Osteoblast (primary cell): ENCODE measurements around the gene ARFIP1. TPM values are rescaled to one million over a fixed set of nuclear protein-coding genes. Genes with fewer than 3 reads are reported as not detected.

Experiments
- DNase-seq: peaks from one replicate; pipeline ENCODE4 v3.0.0; 2011; ENCODE audit warnings: low spot score, mixed read lengths; ENCODE audit not compliant: insufficient read length; ENCODE audit errors: missing footprints
- H2AFZ ChIP-seq: 2 replicates; pipeline ENCODE4 v1.6.0; 2011; ENCODE audit warnings: mild to moderate bottlenecking, low read length
- H3K27ac ChIP-seq: 2 replicates; pipeline ENCODE4 v1.5.1; 2011; ENCODE audit warnings: mild to moderate bottlenecking, low read depth, low read length, moderate library complexity
- H3K27me3 ChIP-seq: 2 replicates; pipeline ENCODE4 v1.6.0; 2012; ENCODE audit warnings: mild to moderate bottlenecking, control low read depth, inconsistent platforms, low read length, moderate library complexity; ENCODE audit not compliant: insufficient read depth
- H3K36me3 ChIP-seq: 2 replicates; pipeline ENCODE4 v1.5.1; 2011; ENCODE audit warnings: mild to moderate bottlenecking, low read length, control low read depth, moderate library complexity; ENCODE audit not compliant: insufficient read depth
- H3K4me1 ChIP-seq: 2 replicates; pipeline ENCODE4 v1.5.1; 2011; ENCODE audit warnings: mild to moderate bottlenecking, low read length, control low read depth, moderate library complexity; ENCODE audit not compliant: insufficient read depth
- H3K4me2 ChIP-seq: 2 replicates; pipeline ENCODE4 v1.6.0; 2011; ENCODE audit warnings: mild to moderate bottlenecking, low read length; ENCODE audit not compliant: insufficient read depth
- H3K4me3 ChIP-seq: fragments of 200-600 bp; sonication (generic); 3 replicates; pipeline ENCODE4 v1.5.1; 2012; ENCODE audit warnings: mild to moderate bottlenecking, low read length, inconsistent platforms; ENCODE audit not compliant: insufficient read depth
- H3K79me2 ChIP-seq: 2 replicates; pipeline ENCODE4 v1.6.0; 2012; ENCODE audit warnings: mild to moderate bottlenecking, low read length, control low read depth, inconsistent platforms; ENCODE audit not compliant: insufficient read depth
- H3K9me3 ChIP-seq: 2 replicates; pipeline ENCODE4 v1.5.1; 2011; ENCODE audit warnings: low read depth, low read length, control low read depth
- H4K20me1 ChIP-seq: 2 replicates; pipeline ENCODE4 v1.6.0; 2012; ENCODE audit warnings: mild to moderate bottlenecking, low read length, control low read depth; ENCODE audit not compliant: insufficient read depth
- total RNA-seq: library from RNA; depleted of rRNA; stranded (reverse); fragments of >200 nt; gene quantifications from 2 replicates; pipeline ENCODE4 v1.2.3, GENCODE V29; 2012
- TF ChIP-seq, protein P1 (sequence below): IDR thresholded peaks from 2 replicates; pipeline ENCODE4 v1.5.1; 2011; ENCODE audit warnings: mild to moderate bottlenecking, low read depth, low read length, moderate library complexity; ENCODE audit errors: extremely low read depth

ARFIP1 gene
- total RNA-seq, 1 donor, result 38.7 TPM

DNA sequence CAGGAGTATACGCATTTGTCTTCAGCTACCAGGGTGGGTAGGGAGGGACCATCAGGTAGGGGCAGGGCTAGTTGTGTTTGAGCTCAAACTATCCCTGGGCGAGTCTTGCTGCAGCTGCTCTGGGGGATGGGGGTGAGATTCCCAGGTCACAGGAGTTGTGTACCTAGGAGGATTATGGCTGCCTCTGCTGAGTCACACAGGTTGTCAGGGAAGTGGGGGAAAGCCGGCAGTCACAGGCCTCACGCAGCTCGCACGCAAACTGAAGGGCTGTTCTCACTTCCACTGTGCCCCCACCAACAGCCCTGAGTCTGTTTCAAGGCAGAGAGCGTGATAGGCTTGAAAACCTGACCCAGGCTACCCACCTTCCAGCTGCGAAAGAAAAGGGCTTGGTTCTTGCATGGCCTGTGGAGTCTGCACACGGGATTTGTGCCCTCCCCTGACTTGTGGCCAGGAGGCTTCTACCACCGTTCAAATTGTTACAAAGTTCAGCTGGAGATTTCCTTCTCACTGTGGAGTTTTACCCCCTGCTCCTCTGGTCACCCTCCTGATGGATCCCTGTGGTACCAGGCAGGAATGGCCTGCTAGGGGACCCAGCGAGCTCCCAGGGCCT, 63.8 kb downstream of the ARFIP1 start:
- peaks cover 2% of the 10 kb centered on the region for H4K20me1 ChIP-seq
- H3K79me2 ChIP-seq, result peaks cover 9% of the 10 kb centered on the region
- no peaks in the 10 kb centered on the region for H3K36me3 ChIP-seq
- TF ChIP-seq, protein P1, sequence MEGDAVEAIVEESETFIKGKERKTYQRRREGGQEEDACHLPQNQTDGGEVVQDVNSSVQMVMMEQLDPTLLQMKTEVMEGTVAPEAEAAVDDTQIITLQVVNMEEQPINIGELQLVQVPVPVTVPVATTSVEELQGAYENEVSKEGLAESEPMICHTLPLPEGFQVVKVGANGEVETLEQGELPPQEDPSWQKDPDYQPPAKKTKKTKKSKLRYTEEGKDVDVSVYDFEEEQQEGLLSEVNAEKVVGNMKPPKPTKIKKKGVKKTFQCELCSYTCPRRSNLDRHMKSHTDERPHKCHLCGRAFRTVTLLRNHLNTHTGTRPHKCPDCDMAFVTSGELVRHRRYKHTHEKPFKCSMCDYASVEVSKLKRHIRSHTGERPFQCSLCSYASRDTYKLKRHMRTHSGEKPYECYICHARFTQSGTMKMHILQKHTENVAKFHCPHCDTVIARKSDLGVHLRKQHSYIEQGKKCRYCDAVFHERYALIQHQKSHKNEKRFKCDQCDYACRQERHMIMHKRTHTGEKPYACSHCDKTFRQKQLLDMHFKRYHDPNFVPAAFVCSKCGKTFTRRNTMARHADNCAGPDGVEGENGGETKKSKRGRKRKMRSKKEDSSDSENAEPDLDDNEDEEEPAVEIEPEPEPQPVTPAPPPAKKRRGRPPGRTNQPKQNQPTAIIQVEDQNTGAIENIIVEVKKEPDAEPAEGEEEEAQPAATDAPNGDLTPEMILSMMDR, result no peak
- H3K27me3 ChIP-seq, result no peaks in the 10 kb centered on the region
- no peak overlapping the region for H3K4me2 ChIP-seq
- H3K27ac ChIP-seq, result no peak overlapping the region
- no peak overlapping the region for H3K4me3 ChIP-seq
- no peak for DNase-seq
- H3K4me1 ChIP-seq, result no peaks in the 10 kb centered on the region
- no peak overlapping the region for H2AFZ ChIP-seq
- no peaks in the 10 kb centered on the region for H3K9me3 ChIP-seq

DNA sequence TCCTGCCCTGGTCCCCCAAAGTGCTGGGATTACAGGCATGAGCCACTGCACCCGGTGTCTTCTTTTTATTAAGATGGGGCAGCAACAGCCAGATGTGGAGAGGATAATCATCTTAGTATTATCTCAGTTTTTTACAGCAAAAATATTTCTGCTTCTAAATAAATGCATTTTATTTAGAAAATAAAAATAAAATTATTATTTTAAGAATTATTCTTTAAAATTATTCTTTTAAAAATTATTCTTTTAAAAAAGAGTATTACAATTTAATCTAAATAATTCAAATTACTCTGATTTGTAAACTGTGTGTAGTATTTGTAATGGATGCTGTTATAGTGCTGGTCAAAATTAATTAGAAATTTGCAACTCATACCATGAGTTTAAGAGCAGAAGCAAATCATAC, 67.6 kb downstream of the ARFIP1 start:
- Histone ChIP-seq H2AFZ (no peak overlapping the region), H3K9me3 (no peaks in the 10 kb centered on the region), H3K36me3 (no peaks in the 10 kb centered on the region), H3K4me2 (no peak overlapping the region), H3K79me2 (peaks cover 10% of the 10 kb centered on the region), H3K27ac (no peak overlapping the region), H3K27me3 (no peaks in the 10 kb centered on the region), H3K4me3 (no peak overlapping the region), H4K20me1 (peaks cover 6% of the 10 kb centered on the region), H3K4me1 (peaks cover 5% of the 10 kb centered on the region)
- TF ChIP-seq, protein P1, result no peak
- no peak for DNase-seq

DNA sequence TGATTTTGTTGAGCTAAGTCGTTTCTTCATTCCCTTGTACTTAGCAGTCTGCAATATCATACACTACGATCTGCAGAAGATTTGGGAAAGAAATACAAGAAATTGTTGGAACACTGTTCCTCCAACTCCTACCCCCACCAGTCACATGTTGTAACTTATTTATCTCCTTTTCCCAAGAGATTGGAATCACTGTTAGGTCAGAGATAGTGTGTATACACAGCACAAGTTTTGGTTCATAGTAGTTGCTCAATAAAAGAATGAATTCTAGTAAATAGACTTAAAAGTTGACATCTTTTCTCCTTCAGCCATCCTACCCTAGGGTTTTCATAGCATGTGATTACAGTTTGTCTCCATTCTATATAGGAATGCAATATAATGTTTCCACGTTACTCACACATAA, 68.8 kb downstream of the ARFIP1 start:
- peaks cover 2% of the 10 kb centered on the region for H3K9me3 ChIP-seq
- TF ChIP-seq, protein P1, result no peak
- H3K4me3 ChIP-seq, result no peak overlapping the region
- H3K4me2 ChIP-seq, result no peak overlapping the region
- peaks cover 5% of the 10 kb centered on the region for H3K4me1 ChIP-seq
- H3K27me3 ChIP-seq, result no peaks in the 10 kb centered on the region
- no peak for DNase-seq
- H3K36me3 ChIP-seq, result no peaks in the 10 kb centered on the region
- peaks cover 16% of the 10 kb centered on the region for H3K79me2 ChIP-seq
- no peak overlapping the region for H2AFZ ChIP-seq
- H4K20me1 ChIP-seq, result peaks cover 6% of the 10 kb centered on the region
- no peak overlapping the region for H3K27ac ChIP-seq

DNA sequence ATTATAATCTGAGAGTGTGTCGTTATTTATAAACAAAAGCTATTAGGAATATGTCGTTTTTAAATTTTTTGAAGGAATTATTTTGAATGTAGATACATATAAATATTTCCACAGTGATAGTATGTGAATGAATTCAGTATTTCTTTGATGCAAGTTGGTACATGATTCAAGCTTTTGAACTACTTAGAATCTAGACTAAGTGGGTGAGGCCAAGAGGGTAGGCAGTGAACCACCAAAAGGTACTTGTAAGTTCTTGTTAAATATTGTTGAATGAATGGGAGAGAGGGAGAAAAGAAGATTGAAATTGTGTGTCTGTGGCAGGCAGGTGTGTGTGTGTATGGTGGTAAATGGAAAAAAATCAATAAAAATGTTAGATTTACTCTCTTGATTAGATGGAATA, 69.6 kb downstream of the ARFIP1 start:
- H3K79me2 ChIP-seq, result peaks cover 17% of the 10 kb centered on the region
- H4K20me1 ChIP-seq, result peaks cover 6% of the 10 kb centered on the region
- no peak overlapping the region for H3K4me2 ChIP-seq
- H3K4me3 ChIP-seq, result no peak overlapping the region
- no peak overlapping the region for H2AFZ ChIP-seq
- no peaks in the 10 kb centered on the region for H3K27me3 ChIP-seq
- TF ChIP-seq, protein P1, result no peak
- DNase-seq, result no peak
- no peak overlapping the region for H3K27ac ChIP-seq
- H3K9me3 ChIP-seq, result peaks cover 2% of the 10 kb centered on the region
- peaks cover 5% of the 10 kb centered on the region for H3K4me1 ChIP-seq
- H3K36me3 ChIP-seq, result no peaks in the 10 kb centered on the region
